Measurements from ENCODE around the gene RPUSD1.

The RPUSD1 gene

GRCh38 chr16:764184-764750 is 23.9 kb downstream of the RPUSD1 start:
- no peak overlapping the region for H3K4me2 ChIP-seq
- H2AFZ ChIP-seq (ENCODE audit: low read depth), result no peak overlapping the region
- no peak overlapping the region for H3K4me3 ChIP-seq (IDR thresholded peaks at IDR 0.05; ENCODE audit: insufficient read depth, low read depth, low read length)
- no peaks in the 10 kb centered on the region for H3K4me1 ChIP-seq (ENCODE audit: low read depth, poor library complexity, severe bottlenecking)
- H4K20me1 ChIP-seq (ENCODE audit: insufficient read depth), result no peaks in the 10 kb centered on the region
- H3K79me2 ChIP-seq (ENCODE audit: insufficient read depth, low read depth), result no peaks in the 10 kb centered on the region
- H3K36me3 ChIP-seq (ENCODE audit: insufficient read depth), result no peaks in the 10 kb centered on the region
- no peak overlapping the region for H3K27ac ChIP-seq
- H3K27me3 ChIP-seq (ENCODE audit: insufficient read depth, low read depth), result peaks cover 75% of the 10 kb centered on the region
- TF ChIP-seq, protein P1, sequence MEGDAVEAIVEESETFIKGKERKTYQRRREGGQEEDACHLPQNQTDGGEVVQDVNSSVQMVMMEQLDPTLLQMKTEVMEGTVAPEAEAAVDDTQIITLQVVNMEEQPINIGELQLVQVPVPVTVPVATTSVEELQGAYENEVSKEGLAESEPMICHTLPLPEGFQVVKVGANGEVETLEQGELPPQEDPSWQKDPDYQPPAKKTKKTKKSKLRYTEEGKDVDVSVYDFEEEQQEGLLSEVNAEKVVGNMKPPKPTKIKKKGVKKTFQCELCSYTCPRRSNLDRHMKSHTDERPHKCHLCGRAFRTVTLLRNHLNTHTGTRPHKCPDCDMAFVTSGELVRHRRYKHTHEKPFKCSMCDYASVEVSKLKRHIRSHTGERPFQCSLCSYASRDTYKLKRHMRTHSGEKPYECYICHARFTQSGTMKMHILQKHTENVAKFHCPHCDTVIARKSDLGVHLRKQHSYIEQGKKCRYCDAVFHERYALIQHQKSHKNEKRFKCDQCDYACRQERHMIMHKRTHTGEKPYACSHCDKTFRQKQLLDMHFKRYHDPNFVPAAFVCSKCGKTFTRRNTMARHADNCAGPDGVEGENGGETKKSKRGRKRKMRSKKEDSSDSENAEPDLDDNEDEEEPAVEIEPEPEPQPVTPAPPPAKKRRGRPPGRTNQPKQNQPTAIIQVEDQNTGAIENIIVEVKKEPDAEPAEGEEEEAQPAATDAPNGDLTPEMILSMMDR (conservative IDR thresholded peaks at IDR 0.05; ENCODE audit: low read depth, low read length), result no peak
- H3K9ac ChIP-seq, result no peak overlapping the region

GRCh38 chr16:763369-764183 is 24.6 kb downstream of the RPUSD1 start:
- peaks cover 77% of the 10 kb centered on the region for H3K27me3 ChIP-seq (ENCODE audit: insufficient read depth, low read depth)
- no peaks in the 10 kb centered on the region for H3K4me1 ChIP-seq (ENCODE audit: low read depth, poor library complexity, severe bottlenecking)
- H2AFZ ChIP-seq (ENCODE audit: low read depth), result no peak overlapping the region
- no peaks in the 10 kb centered on the region for H3K79me2 ChIP-seq (ENCODE audit: insufficient read depth, low read depth)
- no peak overlapping the region for H3K4me3 ChIP-seq (IDR thresholded peaks at IDR 0.05; ENCODE audit: insufficient read depth, low read depth, low read length)
- H3K9ac ChIP-seq, result no peak overlapping the region
- H4K20me1 ChIP-seq (ENCODE audit: insufficient read depth), result no peaks in the 10 kb centered on the region
- TF ChIP-seq, protein P1 (conservative IDR thresholded peaks at IDR 0.05; ENCODE audit: low read depth, low read length), result no peak
- H3K27ac ChIP-seq, result no peak overlapping the region
- H3K4me2 ChIP-seq, result no peak overlapping the region
- H3K36me3 ChIP-seq (ENCODE audit: insufficient read depth), result no peaks in the 10 kb centered on the region

DNA sequence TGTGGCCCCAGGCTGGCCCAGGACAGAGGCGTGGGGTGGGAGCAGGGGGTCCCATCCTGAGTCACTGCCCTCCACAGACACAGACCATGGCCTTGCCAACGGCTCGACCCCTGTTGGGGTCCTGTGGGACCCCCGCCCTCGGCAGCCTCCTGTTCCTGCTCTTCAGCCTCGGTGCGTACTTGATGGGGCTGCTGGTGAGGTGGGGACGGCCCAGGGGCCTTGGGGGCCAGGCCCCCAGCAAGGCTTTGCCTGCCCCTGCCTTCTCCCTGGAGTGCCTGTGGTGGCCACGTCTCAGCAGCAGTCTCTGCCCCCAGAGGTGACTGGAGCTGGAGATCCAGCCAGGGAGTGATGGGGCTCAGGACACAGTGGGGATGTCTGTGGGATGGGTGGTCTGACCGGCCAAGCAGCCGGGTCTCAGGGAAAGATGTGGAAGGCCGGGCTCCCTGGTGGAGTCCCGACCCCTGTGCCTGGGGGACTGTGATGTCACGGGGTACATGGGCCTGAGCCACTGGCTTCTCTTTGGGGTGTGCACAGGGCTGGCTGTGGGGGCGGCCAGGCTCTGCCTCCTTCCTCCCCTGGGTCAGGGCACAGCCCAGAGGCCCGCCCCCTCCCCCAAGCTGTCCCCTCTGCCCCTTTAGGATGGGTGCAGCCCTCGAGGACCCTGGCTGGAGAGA is 25.4 kb downstream of the RPUSD1 start:
- Histone ChIP-seq H3K27ac (no peak overlapping the region), H2AFZ (ENCODE audit: low read depth) (no peak overlapping the region), H3K9ac (no peak overlapping the region), H3K79me2 (ENCODE audit: insufficient read depth, low read depth) (no peaks in the 10 kb centered on the region), H3K4me1 (ENCODE audit: low read depth, poor library complexity, severe bottlenecking) (no peaks in the 10 kb centered on the region), H3K27me3 (ENCODE audit: insufficient read depth, low read depth) (peaks cover 79% of the 10 kb centered on the region), H3K4me2 (no peak overlapping the region), H3K4me3 (IDR thresholded peaks at IDR 0.05; ENCODE audit: insufficient read depth, low read depth, low read length) (no peak overlapping the region), H3K36me3 (ENCODE audit: insufficient read depth) (no peaks in the 10 kb centered on the region), H4K20me1 (ENCODE audit: insufficient read depth) (no peaks in the 10 kb centered on the region)
- TF ChIP-seq, protein P1 (conservative IDR thresholded peaks at IDR 0.05; ENCODE audit: low read depth, low read length), result no peak

- no peak overlapping the region for H3K4me3 ChIP-seq (IDR thresholded peaks at IDR 0.05; ENCODE audit: insufficient read depth, low read depth, low read length)
- H4K20me1 ChIP-seq (ENCODE audit: insufficient read depth), result no peaks in the 10 kb centered on the region
- H2AFZ ChIP-seq (ENCODE audit: low read depth), result no peak overlapping the region
- H3K79me2 ChIP-seq (ENCODE audit: insufficient read depth, low read depth), result no peaks in the 10 kb centered on the region
- no peaks in the 10 kb centered on the region for H3K4me1 ChIP-seq (ENCODE audit: low read depth, poor library complexity, severe bottlenecking)
- no peak overlapping the region for H3K9ac ChIP-seq
- H3K27ac ChIP-seq, result no peak overlapping the region
- H3K36me3 ChIP-seq (ENCODE audit: insufficient read depth), result no peaks in the 10 kb centered on the region
- TF ChIP-seq, protein P1 (conservative IDR thresholded peaks at IDR 0.05; ENCODE audit: low read depth, low read length), result no peak
- no peak overlapping the region for H3K4me2 ChIP-seq
- H3K27me3 ChIP-seq (ENCODE audit: insufficient read depth, low read depth), result peaks cover 88% of the 10 kb centered on the region
These were observed 26.3 kb downstream of the RPUSD1 start for GRCh38 chr16:761625-762513.
